K562 (cell line): Measurements from ENCODE around the gene IRF9. TPM values are rescaled to one million over a fixed set of nuclear protein-coding genes. Genes with fewer than 3 reads are reported as not detected.

ENCODE experiments used
- ATAC-seq: fragments of 200-7000 bp; cut with Tn5 transposase; 3 replicates; pipeline ENCODE4 v1.9.1; 2020; ENCODE audit warnings: moderate library complexity
- BruUV-seq: library from RNA; stranded (reverse); fragments of 400-500 nt; replicated peaks from 2 replicates; lab custom pipeline; 2021; lab: Mats Ljungman, UMichigan
- CTCF ChIA-PET: fragments of 300-600 bp; formaldehyde crosslinking; extraction: SDS; loops from one replicate; lab custom pipeline; 2021; ENCODE audit warnings: low intra/inter-chr PET ratio; lab: Yijun Ruan, JAX
- POLR2A ChIA-PET: fragments of 300-600, 350-650 bp; sonication (Branson Sonifier 250); formaldehyde crosslinking; extraction: SDS; loops from one replicate; lab custom pipeline; 2021; ENCODE audit warnings: antibody characterized with exemption, inconsistent platforms; lab: Yijun Ruan, JAX
- DNase-seq, 4 experiments: peaks; one replicate each; pipeline versions ENCODE4 v3.0.0 to v3.0.0-alpha.2; 2011 to 2018; ENCODE audit warnings: low spot score in 3 of 4, mixed read lengths in 3 of 4; ENCODE audit errors: extremely low read depth in 1 of 4
- FAIRE-seq: peaks from 2 replicates; lab custom pipeline; 2011; peaks lifted over from hg19 to GRCh38; lab: Jason Lieb, UNC
- H2AFZ ChIP-seq: 2 replicates; pipeline ENCODE4 v1.6.0; 2011; ENCODE audit warnings: low read depth, low read length, control low read depth, inconsistent platforms
- H3K27ac ChIP-seq: fragments of 200-600 bp; 3 replicates; pipeline ENCODE4 v1.8.0; 2011; ENCODE audit warnings: low read depth, mild to moderate bottlenecking, control low read depth, inconsistent platforms, low read length, moderate library complexity, mixed read lengths; ENCODE audit errors: extremely low read depth
- H3K27me3 ChIP-seq, 2 experiments: fragments of 300-600 bp in 1 of 2; 2 replicates in 1 of 2; 3 replicates in 1 of 2; pipeline versions ENCODE4 v1.6.0 to v1.8.0; 2011; ENCODE audit warnings: inconsistent platforms in 2 of 2, low read length in 2 of 2, mild to moderate bottlenecking in 1 of 2, mixed read lengths in 1 of 2, moderate library complexity in 1 of 2; ENCODE audit not compliant: control insufficient read depth in 2 of 2, insufficient read depth in 2 of 2
- H3K36me3 ChIP-seq: fragments of 300-600 bp; 3 replicates; pipeline ENCODE4 v1.8.0; 2011; ENCODE audit warnings: mild to moderate bottlenecking, low read length, inconsistent platforms; ENCODE audit not compliant: control insufficient read depth, insufficient read depth
- H3K4me1 ChIP-seq, 2 experiments: fragments of 200-600 bp in 1 of 2; replicated peaks in 1 of 2; 2 replicates in 1 of 2; 3 replicates in 1 of 2; pipeline versions ENCODE4 v1.5.1 to v1.8.0; 2011; ENCODE audit warnings: inconsistent platforms in 2 of 2, low read length in 2 of 2, mild to moderate bottlenecking in 1 of 2, mixed read lengths in 1 of 2, moderate library complexity in 1 of 2; ENCODE audit not compliant: control insufficient read depth in 2 of 2, insufficient read depth in 2 of 2
- H3K4me2 ChIP-seq: 2 replicates; pipeline ENCODE4 v1.6.1; 2011; ENCODE audit warnings: low read length, control low read depth, inconsistent platforms, mixed read lengths; ENCODE audit not compliant: insufficient read depth
- H3K4me3 ChIP-seq: fragments of 200-600 bp; sonication (generic), shearing (Covaris generic); 2 replicates; pipeline ENCODE4 v1.5.1; 2016; ENCODE audit warnings: control low read depth, inconsistent platforms
- H3K79me2 ChIP-seq: fragments of 200-600 bp; 3 replicates; pipeline ENCODE4 v1.8.0; 2011; ENCODE audit warnings: low read length, inconsistent platforms; ENCODE audit not compliant: control insufficient read depth, insufficient read depth
- H3K9ac ChIP-seq, 2 experiments: 2 replicates each; pipeline versions ENCODE4 v1.6.0 to v1.6.1; 2011; ENCODE audit warnings: low read depth in 2 of 2, low read length in 2 of 2, control low read depth in 1 of 2, inconsistent platforms in 1 of 2, mild to moderate bottlenecking in 1 of 2, mixed read lengths in 1 of 2; ENCODE audit not compliant: insufficient read depth in 1 of 2
- H3K9me1 ChIP-seq: one replicate; pipeline ENCODE4 v1.6.0; 2011; ENCODE audit warnings: inconsistent platforms, mild to moderate bottlenecking, low read length, moderate library complexity; ENCODE audit not compliant: control insufficient read depth, insufficient read depth
- H3K9me3 ChIP-seq: replicated peaks from 2 replicates; pipeline ENCODE4 v1.5.1; 2011; ENCODE audit warnings: low read depth, low read length, inconsistent platforms; ENCODE audit not compliant: control insufficient read depth, insufficient read depth
- H4K20me1 ChIP-seq: replicated peaks from 2 replicates; pipeline ENCODE4 v1.6.1; 2011; ENCODE audit warnings: low read length, inconsistent platforms, mixed read lengths; ENCODE audit not compliant: control insufficient read depth, insufficient read depth
- POLR2G ChIP-seq: fragments of 200-400 bp; formaldehyde crosslinking; IDR thresholded peaks from 2 replicates; pipeline ENCODE4 v1.6.1; 2017; ENCODE audit warnings: low read depth, mild to moderate bottlenecking, antibody characterized with exemption, low read length, moderate library complexity
- ZKSCAN3 ChIP-seq: fragments of 250-450 bp; sonication (Bioruptor Pico); IDR thresholded peaks from 2 replicates; pipeline ENCODE4 v1.4.0; 2020
- WGBS: fragments of 100-300 bp; shearing (Covaris generic); methylation state at CpG from one replicate; pipeline ENCODE4 v1.1.6; 2016; ENCODE audit warnings: low coverage, mixed read lengths; ENCODE audit not compliant: insufficient coverage; ENCODE audit errors: missing lambda C conversion rate; 5-methylcytosine and 5-hydroxymethylcytosine counted together
- in situ Hi-C: fragments of 300-500 bp; cut with MboI; formaldehyde crosslinking; loops from 4 replicates; pipeline ENCODE4 v1.15.0; 2018; ENCODE audit warnings: inconsistent platforms, mixed read lengths
- intact Hi-C: fragments of 100-400 bp; cut with micrococcal nuclease; formaldehyde crosslinking; loops from 2 replicates; pipeline ENCODE4 v1.14.2; 2022
- polyA plus RNA-seq, 8 experiments: library from polyadenylated mRNA; depleted of rRNA in 4 of 8; stranded (reverse) in 5 of 8; unstranded in 3 of 8; fragments of >200 nt; fragmentation: Nextera tagmentation in 2 of 8; fragmentation: Illumina TruSeq in 1 of 8; extraction: Ambion mirVana in 2 of 8; extraction: Trizol in 1 of 8; gene quantifications; 2 replicates each; pipeline versions ENCODE4 v1.2.1 to v1.2.3, GENCODE V29; 2011 to 2014; ENCODE audit warnings: inconsistent platforms in 1 of 8, missing spikeins in 1 of 8
- total RNA-seq, 7 experiments: library from RNA; depleted of rRNA in 6 of 7; stranded (reverse); fragments of >200 nt in 6 of 7; fragmentation: Illumina TruSeq in 2 of 7; extraction: Trizol in 2 of 7; gene quantifications; 2 replicates each; pipeline versions ENCODE4 v1.2.1 to v1.2.3, GENCODE V29; 2011 to 2021; ENCODE audit warnings: low replicate concordance in 1 of 7
- TF ChIP-seq, protein P1 (sequence below): fragments of 250-450 bp; sonication (Bioruptor Pico); IDR thresholded peaks from 2 replicates; pipeline ENCODE4 v1.4.0; 2020; ENCODE audit warnings: mild to moderate bottlenecking, moderate library complexity, borderline replicate concordance
- TF ChIP-seq, protein P2 (sequence below): sonication (generic); formaldehyde crosslinking; IDR thresholded peaks from 2 replicates; pipeline ENCODE4 v1.9.0; 2022; ENCODE audit warnings: mild to moderate bottlenecking, missing genetic modification reagents

Gene IRF9
- total and polyA plus RNA-seq, 9 of the 15 experiments (the other 6 are each of a cell fraction or from before 2014, with no cell fraction given): 0.79 to 14.8 (median 6.1) TPM

- 70% methylated on average over 9 of the region's 20 CpGs for WGBS
- no peaks in the 10 kb centered on the region for H4K20me1 ChIP-seq
- no peaks in the 10 kb centered on the region for H3K27me3 ChIP-seq
- no peaks in the 10 kb centered on the region; the same call in 1 of the 3 replicates for H3K36me3 ChIP-seq
- H3K4me2 ChIP-seq: no peak overlapping the region
- in situ Hi-C loops (no loop called here), intact Hi-C loops (no loop called here)
- H2AFZ ChIP-seq: no peak overlapping the region
- no peaks in the 10 kb centered on the region for H3K9me1 ChIP-seq
- no peak overlapping the region for H3K4me3 ChIP-seq
- H3K27ac ChIP-seq: no peak overlapping the region
- CTCF ChIA-PET: no interaction called here
- no peaks in the 10 kb centered on the region; a peak in 3 of 5 replicates for H3K4me1 ChIP-seq
- ATAC-seq (no peak), FAIRE-seq (no peak), DNase-seq (no peak)
- H3K9ac ChIP-seq: no peak overlapping the region
- TF ChIP-seq POLR2G: 0 out of 2 replicates have a peak, but pooled peaks have one; percentile 34
- TF ChIP-seq ZKSCAN3 (CRISPR knock-in tag): no peak
- TF ChIP-seq, protein P1, sequence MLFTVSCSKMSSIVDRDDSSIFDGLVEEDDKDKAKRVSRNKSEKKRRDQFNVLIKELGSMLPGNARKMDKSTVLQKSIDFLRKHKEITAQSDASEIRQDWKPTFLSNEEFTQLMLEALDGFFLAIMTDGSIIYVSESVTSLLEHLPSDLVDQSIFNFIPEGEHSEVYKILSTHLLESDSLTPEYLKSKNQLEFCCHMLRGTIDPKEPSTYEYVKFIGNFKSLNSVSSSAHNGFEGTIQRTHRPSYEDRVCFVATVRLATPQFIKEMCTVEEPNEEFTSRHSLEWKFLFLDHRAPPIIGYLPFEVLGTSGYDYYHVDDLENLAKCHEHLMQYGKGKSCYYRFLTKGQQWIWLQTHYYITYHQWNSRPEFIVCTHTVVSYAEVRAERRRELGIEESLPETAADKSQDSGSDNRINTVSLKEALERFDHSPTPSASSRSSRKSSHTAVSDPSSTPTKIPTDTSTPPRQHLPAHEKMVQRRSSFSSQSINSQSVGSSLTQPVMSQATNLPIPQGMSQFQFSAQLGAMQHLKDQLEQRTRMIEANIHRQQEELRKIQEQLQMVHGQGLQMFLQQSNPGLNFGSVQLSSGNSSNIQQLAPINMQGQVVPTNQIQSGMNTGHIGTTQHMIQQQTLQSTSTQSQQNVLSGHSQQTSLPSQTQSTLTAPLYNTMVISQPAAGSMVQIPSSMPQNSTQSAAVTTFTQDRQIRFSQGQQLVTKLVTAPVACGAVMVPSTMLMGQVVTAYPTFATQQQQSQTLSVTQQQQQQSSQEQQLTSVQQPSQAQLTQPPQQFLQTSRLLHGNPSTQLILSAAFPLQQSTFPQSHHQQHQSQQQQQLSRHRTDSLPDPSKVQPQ (CRISPR knock-in tag): no peak
- TF ChIP-seq, protein P2, sequence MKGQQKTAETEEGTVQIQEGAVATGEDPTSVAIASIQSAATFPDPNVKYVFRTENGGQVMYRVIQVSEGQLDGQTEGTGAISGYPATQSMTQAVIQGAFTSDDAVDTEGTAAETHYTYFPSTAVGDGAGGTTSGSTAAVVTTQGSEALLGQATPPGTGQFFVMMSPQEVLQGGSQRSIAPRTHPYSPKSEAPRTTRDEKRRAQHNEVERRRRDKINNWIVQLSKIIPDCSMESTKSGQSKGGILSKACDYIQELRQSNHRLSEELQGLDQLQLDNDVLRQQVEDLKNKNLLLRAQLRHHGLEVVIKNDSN: no peak
- H3K79me2 ChIP-seq: no peaks in the 10 kb centered on the region
- H3K9me3 ChIP-seq: no peaks in the 10 kb centered on the region
- BruUV-seq: no TSS peak
- POLR2A ChIA-PET: interaction anchor here (1.1 to 1.3 kb wide), 2 partner anchors 12 to 37 kb away, joined by 3 to 7 read pairs; partner anchors contain the start of genes IRF9 and PSME1
Observed at GRCh38 chr14:24172871-24173281, 11.8 kb downstream of the IRF9 start.
